HG02970 (cell line): ENCODE measurements around the gene TMEM156.

Experiments
- ATAC-seq: cut with Tn5 transposase; IDR thresholded peaks from one replicate; pipeline ENCODE4 v1.9.1; 2021; ENCODE audit warnings: mild to moderate bottlenecking, moderate library complexity, moderate number of reproducible peaks; ENCODE audit not compliant: unreplicated experiment, low FRiP score

Gene TMEM156, protein sequence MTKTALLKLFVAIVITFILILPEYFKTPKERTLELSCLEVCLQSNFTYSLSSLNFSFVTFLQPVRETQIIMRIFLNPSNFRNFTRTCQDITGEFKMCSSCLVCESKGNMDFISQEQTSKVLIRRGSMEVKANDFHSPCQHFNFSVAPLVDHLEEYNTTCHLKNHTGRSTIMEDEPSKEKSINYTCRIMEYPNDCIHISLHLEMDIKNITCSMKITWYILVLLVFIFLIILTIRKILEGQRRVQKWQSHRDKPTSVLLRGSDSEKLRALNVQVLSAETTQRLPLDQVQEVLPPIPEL

DNA sequence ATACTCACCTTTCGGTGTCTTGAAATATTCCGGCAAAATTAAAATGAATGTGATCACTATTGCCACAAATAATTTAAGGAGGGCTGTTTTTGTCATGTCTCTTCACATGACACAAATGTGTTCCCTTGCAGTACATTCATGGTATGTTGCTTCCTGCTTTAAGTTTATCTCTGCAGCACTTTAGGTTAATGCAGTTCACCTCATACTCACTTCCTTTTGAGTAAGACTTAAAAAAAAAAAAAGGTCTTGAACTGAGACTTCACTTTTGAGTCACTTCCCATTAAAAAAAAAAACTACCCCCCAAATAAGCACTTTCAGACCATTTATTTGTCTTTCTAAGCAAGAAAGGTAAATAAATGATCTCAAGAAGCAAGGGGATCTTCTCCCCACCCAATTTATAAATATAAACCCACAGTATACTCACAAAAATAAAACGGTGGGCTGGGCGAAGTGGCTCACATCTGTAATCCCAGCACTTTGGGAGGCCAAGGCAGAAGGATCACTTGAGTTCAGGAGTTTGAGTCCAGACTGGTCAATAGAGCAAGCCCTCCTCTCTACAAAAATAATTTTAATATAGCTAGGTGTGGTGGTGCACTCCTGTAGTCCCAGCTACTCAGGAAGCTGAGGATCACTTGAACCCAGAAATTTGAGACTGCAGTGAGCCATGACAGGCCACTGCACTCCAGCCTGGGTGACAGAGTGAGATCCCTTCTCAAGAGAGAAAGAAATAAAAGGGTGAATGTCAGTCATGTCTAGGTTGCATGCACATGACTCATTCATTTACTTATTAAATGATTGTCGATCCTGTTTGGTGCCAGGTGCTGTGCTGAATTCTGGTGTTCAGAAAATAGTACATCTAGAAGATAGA is at the start of gene TMEM156:
TMEM156 (minus strand) TSS at position 192 of the 868 bp plus-strand sequence; CDS start at position 96, 96 bp downstream.
- peak; percentile 50 for ATAC-seq

GRCh38 chr4:39078829-39079228 is 46.6 kb upstream of the TMEM156 start:
- no peak for ATAC-seq

DNA sequence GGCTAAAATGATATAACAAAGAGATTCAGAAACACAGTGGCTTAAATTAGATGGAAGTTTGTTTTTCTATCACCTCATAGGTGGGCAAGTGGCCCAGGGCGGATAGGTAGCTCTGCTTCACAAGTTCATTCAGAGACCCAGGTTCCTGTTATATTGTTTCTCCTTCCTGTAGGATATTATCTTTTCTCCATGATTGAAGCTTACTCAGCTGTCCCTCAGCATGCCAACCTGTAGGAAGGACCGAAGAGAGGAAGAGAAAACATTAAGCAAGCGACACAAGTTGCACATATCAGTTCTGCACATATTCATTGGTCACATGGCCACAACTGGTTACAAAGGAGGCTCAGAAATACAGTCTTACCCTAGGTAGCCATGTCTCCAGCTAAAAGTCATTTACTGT is 36.7 kb upstream of the TMEM156 start:
- no peak for ATAC-seq

- no peak for ATAC-seq
Observed at GRCh38 chr4:39067451-39067850, 35.2 kb upstream of the TMEM156 start.

DNA sequence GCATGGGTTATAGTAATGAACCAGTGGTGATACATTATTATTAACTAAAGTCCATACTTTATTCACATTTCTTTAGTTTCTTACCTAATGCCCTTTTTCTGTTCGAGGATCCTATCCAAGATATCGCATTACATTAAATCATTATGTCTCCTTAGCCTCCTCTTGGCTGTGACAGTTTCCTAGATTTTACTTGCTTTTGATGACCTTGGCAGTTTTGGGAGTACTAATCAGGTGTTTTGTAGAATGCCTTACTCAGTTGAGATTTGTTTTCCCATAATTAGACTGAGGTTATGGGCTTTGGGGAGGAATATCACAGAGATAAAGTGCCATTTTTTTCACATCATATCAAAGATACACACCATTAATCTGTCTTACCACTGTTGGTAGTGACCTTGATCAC is 34.8 kb upstream of the TMEM156 start:
- ATAC-seq: no peak

GRCh38 chr4:39066371-39066770 is 34.2 kb upstream of the TMEM156 start:
- no peak for ATAC-seq

GRCh38 chr4:39063430-39063829 is 31.2 kb upstream of the TMEM156 start:
- ATAC-seq: no peak

GRCh38 chr4:39062770-39063097 is 30.5 kb upstream of the TMEM156 start:
- no peak for ATAC-seq

DNA sequence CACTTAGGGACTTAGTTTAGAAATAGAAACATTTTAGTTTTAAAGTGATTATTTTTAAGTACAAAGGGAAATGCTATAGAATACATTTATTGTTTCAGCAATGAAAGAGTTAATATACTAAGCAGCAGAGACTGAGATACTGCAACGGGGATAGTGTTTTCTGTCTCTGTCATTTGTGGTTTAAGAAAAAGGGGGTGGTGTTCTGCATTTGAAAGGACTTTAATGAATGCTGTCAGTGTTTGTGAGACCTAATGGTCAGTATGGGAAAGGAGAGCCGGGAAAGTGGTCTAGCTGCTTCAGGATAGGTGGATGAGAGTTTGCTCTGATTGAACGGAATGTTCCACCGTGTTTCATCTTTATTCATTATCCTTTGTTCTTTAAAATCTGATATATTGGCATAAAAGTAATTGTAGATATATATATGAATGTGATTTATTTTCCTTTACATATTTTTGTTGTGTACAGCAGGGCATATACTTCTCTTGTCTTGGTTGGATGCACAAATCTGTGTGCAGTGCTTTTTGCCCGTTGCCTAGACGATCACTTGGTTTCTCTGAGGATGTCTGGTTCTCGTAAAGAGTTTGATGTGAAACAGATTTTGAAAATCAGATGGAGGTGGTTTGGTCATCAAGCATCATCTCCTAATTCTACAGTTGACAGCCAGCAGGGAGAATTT is 30.0 kb upstream of the TMEM156 start, which contains the start of gene KLHL5:
KLHL5 (plus strand) TSS at position 139 of the 676 bp plus-strand sequence; CDS start at position 560, 421 bp downstream.
- ATAC-seq: no peak

GRCh38 chr4:39061457-39061856 is 29.2 kb upstream of the TMEM156 start:
- no peak for ATAC-seq

- ATAC-seq: no peak
Observed at GRCh38 chr4:39056023-39056422, 23.8 kb upstream of the TMEM156 start.

DNA sequence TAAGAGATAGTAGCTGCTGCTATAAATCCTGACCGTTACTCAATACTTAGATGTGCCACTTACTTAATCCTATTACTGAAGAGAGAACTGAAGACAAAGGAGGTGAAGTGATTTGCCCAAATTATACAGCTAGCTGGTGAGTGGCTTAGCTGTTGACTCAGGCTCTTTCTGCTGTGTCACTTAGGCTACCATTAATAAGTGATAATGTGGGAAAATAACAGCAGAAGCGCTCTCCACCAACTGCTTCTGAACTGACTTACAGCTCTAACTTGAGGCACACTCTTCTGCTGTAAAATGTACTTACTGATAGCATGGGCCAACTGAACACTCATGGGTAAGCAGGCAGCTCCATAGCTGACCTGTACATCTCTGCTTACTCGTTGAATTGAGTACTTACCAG is 22.3 kb upstream of the TMEM156 start:
- no peak for ATAC-seq

GRCh38 chr4:39053983-39054382 is 21.8 kb upstream of the TMEM156 start:
- ATAC-seq: no peak

DNA sequence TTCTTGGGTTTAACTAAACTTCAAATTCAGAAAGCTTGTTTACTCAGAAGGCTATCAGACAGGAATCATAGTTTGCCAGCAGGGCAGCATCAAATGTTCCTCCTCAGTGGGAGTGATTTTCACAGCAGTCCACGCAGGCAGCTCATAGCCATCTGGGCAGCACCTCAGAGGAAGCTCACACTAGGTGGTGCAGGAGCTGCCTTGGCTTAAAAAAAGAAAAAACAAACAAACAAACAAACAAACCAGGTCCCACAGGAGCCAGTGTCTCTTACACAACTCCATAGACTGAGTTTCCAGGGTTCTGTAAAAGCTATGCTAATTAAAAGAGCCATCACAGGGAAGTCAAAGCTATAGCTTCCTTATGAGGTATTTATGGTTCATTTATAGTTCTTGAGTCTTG is 19.3 kb upstream of the TMEM156 start:
- ATAC-seq: no peak

GRCh38 chr4:39050590-39050989 is 18.4 kb upstream of the TMEM156 start:
- ATAC-seq: no peak

GRCh38 chr4:39048311-39048710 is 16.1 kb upstream of the TMEM156 start:
- ATAC-seq: no peak

DNA sequence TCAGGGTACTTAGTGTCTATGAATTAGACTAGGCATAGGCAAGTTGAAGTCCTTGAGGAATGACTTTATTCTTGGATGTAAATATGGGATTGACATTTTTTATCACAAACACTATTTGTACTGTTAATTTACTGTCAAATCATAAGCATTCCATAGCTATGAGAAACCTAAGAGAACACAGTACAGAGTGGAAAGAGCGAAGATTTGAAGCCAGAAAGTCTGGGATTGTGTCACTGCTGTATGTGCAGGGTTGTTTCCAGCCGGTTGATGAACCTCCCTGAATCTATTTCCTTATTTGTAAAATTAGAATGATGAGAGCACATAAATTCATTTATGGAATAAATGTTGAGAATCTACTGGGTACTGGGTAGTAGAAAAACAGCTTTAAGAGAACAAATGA is 15.5 kb upstream of the TMEM156 start:
- no peak for ATAC-seq

- ATAC-seq: no peak
Observed at GRCh38 chr4:39046249-39046648, 14.0 kb upstream of the TMEM156 start.

DNA sequence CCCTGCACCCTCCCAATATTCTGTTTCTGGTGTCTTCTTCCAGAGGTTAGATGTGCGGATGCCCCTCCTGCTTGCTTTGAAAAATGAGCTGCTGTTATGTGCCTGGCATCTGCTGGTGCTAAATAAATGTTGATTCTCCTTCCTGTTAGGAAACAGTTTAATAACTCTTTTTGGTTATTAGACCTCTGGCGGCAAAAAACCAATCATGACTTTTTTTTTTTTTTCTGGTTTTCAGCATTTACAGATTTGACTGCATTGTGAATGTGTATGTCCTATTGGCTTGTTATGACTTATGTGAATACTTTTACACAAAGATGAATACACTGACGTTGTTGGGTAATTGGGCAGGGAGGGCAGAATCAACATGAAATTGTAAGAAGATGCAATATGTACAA is 13.6 kb upstream of the TMEM156 start:
- ATAC-seq: no peak

GRCh38 chr4:39044956-39045826 is 13.0 kb upstream of the TMEM156 start:
- ATAC-seq: peak; percentile 29
